HepG2 (cell line): ENCODE data around the gene FGF21. TPM values are rescaled to one million over a fixed set of nuclear protein-coding genes. Genes with fewer than 3 reads are reported as not detected.

Experiments used
- CCAR2 ChIP-seq: fragments of 200-400 bp; formaldehyde crosslinking; optimal IDR thresholded peaks from 2 replicates; pipeline ENCODE3; 2018; ENCODE audit warnings: low read depth, mild to moderate bottlenecking, low read length, moderate library complexity
- CEBPZ ChIP-seq: IDR thresholded peaks from 2 replicates; pipeline ENCODE4 v1.6.1; 2012; ENCODE audit warnings: low read length, improper control_type of control experiment
- MED1 ChIP-seq: sonication (generic); formaldehyde crosslinking; IDR thresholded peaks from 2 replicates; pipeline ENCODE4 v1.4.0; 2020; ENCODE audit warnings: missing genetic modification reagents
- MTA1 ChIP-seq: sonication (generic); formaldehyde crosslinking; IDR thresholded peaks from 2 replicates; pipeline ENCODE4 v1.4.0; 2020; ENCODE audit warnings: missing genetic modification reagents, mild to moderate bottlenecking, borderline replicate concordance
- PTBP1 ChIP-seq: fragments of 200-400 bp; formaldehyde crosslinking; IDR thresholded peaks from 2 replicates; pipeline ENCODE4 v1.6.1; 2018; ENCODE audit warnings: low read length, low read depth; ENCODE audit not compliant: poor library complexity, severe bottlenecking
- SALL2 ChIP-seq: sonication (generic); formaldehyde crosslinking; IDR thresholded peaks from 2 replicates; pipeline ENCODE4 v1.8.1; 2023; ENCODE audit warnings: mild to moderate bottlenecking, missing genetic modification reagents, inconsistent platforms
- SMAD1 ChIP-seq: sonication (generic); formaldehyde crosslinking; IDR thresholded peaks from 2 replicates; pipeline ENCODE4 v1.4.0; 2020; ENCODE audit warnings: missing genetic modification reagents, low read depth, mild to moderate bottlenecking, borderline replicate concordance
- SMAD9 ChIP-seq: sonication (generic); formaldehyde crosslinking; IDR thresholded peaks from 2 replicates; pipeline ENCODE4 v1.5.1; 2020; ENCODE audit warnings: mild to moderate bottlenecking, missing genetic modification reagents
- THAP8 ChIP-seq: sonication (generic); formaldehyde crosslinking; IDR thresholded peaks from 2 replicates; pipeline ENCODE4 v1.5.1; 2020; ENCODE audit warnings: missing genetic modification reagents, mild to moderate bottlenecking, borderline replicate concordance
- ZNF10 ChIP-seq: sonication (generic); formaldehyde crosslinking; IDR thresholded peaks from 2 replicates; pipeline ENCODE4 v1.4.0; 2020; ENCODE audit warnings: mild to moderate bottlenecking, low read depth, missing genetic modification reagents, borderline replicate concordance
- ZNF24 ChIP-seq: fragments of 450-650 bp; IDR thresholded peaks from 2 replicates; pipeline ENCODE4 v1.6.1; 2017; ENCODE audit warnings: antibody characterized with exemption, mild to moderate bottlenecking
- ZNF382 ChIP-seq: sonication (generic); formaldehyde crosslinking; IDR thresholded peaks from 2 replicates; pipeline ENCODE4 v1.5.0; 2020; ENCODE audit warnings: missing genetic modification reagents, mild to moderate bottlenecking, borderline replicate concordance
- ZNF574 ChIP-seq: sonication (generic); formaldehyde crosslinking; IDR thresholded peaks from 2 replicates; pipeline ENCODE4 v1.4.0; 2020; ENCODE audit warnings: missing genetic modification reagents
- ZNF589 ChIP-seq: sonication (generic); formaldehyde crosslinking; conservative IDR thresholded peaks from 2 replicates; pipeline ENCODE4 v1.8.0; 2022; ENCODE audit warnings: mild to moderate bottlenecking, moderate library complexity, missing genetic modification reagents
- ZNF792 ChIP-seq: IDR thresholded peaks from 2 replicates; pipeline ENCODE4 v1.6.1; 2016
- ZNF839 ChIP-seq: sonication (generic); formaldehyde crosslinking; IDR thresholded peaks from 2 replicates; pipeline ENCODE4 v1.4.0; 2020; ENCODE audit warnings: missing genetic modification reagents, mild to moderate bottlenecking, borderline replicate concordance
- ZSCAN29 ChIP-seq: sonication (generic); formaldehyde crosslinking; conservative IDR thresholded peaks from 2 replicates; pipeline ENCODE4 v1.4.0; 2020; ENCODE audit warnings: mild to moderate bottlenecking, missing genetic modification reagents
- polyA plus RNA-seq, 8 experiments: library from polyadenylated mRNA; depleted of rRNA in 3 of 8; stranded (reverse) in 7 of 8; unstranded in 1 of 8; fragments of >200 nt; fragmentation: Illumina TruSeq in 4 of 8; extraction: Trizol in 4 of 8; gene quantifications; 2 replicates each; pipeline versions ENCODE4 v1.2.1 to v1.2.3, GENCODE V29; 2011 to 2016; ENCODE audit warnings: low read depth in 4 of 8, missing spikeins in 1 of 8, mixed read lengths in 1 of 8; ENCODE audit not compliant: insufficient read depth in 1 of 8
- total RNA-seq, 5 experiments: library from RNA; depleted of rRNA; stranded (reverse); fragments of >200 nt; fragmentation: Illumina TruSeq; extraction: Trizol; gene quantifications; 2 replicates each; pipeline ENCODE4 v1.2.3, GENCODE V29; 2016; ENCODE audit warnings: low read depth in 1 of 5
- TF ChIP-seq, protein P1 (sequence below): sonication (generic); formaldehyde crosslinking; IDR thresholded peaks from 2 replicates; pipeline ENCODE4 v1.8.0; 2022; ENCODE audit warnings: missing genetic modification reagents, low read depth, mild to moderate bottlenecking, borderline replicate concordance
- TF ChIP-seq, protein P2 (sequence below): sonication (generic); formaldehyde crosslinking; IDR thresholded peaks from 2 replicates; pipeline ENCODE4 v1.4.0; 2020; ENCODE audit warnings: missing genetic modification reagents
- TF ChIP-seq, protein P3 (sequence below): IDR thresholded peaks from 2 replicates; pipeline ENCODE4 v1.6.1; 2016

FGF21 gene
- total and polyA plus RNA-seq, 2 of the 13 experiments (the other 11 are each of a cell fraction or from before 2014, with no cell fraction given), result 0.17 TPM; not detected in 1

DNA sequence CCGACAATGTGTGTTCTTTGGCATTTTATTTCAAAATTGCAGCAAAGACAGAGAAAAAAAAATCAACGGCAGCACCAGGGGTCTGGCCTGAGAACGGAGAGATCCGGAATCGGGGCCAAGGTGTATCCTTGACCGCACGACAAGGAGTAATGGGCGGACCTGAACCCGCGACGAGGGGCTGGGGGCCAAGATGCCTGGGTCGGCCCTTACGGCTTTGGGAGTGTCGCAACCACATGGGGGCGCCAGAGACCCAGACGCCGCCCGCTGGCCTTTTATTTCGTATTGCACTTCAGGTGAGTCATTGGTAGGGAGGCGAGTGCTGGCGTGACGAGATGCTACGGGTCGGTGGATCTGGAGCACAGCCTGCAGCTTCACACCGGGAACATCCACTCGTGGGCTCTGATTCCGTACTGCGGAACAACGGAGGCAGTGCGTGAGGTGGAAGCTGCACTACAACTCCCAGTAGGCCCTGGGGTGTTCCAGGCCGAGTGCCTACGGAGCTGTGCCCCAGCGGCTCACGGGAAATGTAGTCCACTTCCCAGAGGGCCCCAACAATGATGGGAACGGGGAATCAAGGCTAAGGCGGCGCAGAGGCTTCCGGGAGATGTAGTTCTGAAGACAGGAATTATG is 39.8 kb downstream of the FGF21 start (continued):
- TF ChIP-seq SMAD1, result no peak
- no peak for TF ChIP-seq ZNF382 (CRISPR knock-in tag)
- no peak for TF ChIP-seq CEBPZ
- TF ChIP-seq, protein P1, sequence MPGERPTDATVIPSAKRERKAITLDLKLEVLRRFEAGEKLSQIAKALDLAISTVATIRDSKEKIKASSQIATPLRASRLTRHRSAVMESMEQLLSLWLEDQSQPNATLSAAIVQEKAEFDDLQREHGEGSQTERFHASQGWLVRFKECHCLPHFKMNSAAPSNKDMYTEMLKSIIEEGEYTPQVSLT (CRISPR knock-in tag), result no peak
- no peak for TF ChIP-seq SMAD9
- no peak for TF ChIP-seq ZNF24
- TF ChIP-seq THAP8, result no peak
- no peak for TF ChIP-seq ZSCAN29 (CRISPR knock-in tag)
- TF ChIP-seq ZNF792 (CRISPR knock-in tag), result no peak
- TF ChIP-seq CCAR2, result no peak
- 0 out of 2 replicates have a peak, but pooled peaks have one; percentile 41 for TF ChIP-seq MED1 (CRISPR knock-in tag)
- TF ChIP-seq, protein P2, sequence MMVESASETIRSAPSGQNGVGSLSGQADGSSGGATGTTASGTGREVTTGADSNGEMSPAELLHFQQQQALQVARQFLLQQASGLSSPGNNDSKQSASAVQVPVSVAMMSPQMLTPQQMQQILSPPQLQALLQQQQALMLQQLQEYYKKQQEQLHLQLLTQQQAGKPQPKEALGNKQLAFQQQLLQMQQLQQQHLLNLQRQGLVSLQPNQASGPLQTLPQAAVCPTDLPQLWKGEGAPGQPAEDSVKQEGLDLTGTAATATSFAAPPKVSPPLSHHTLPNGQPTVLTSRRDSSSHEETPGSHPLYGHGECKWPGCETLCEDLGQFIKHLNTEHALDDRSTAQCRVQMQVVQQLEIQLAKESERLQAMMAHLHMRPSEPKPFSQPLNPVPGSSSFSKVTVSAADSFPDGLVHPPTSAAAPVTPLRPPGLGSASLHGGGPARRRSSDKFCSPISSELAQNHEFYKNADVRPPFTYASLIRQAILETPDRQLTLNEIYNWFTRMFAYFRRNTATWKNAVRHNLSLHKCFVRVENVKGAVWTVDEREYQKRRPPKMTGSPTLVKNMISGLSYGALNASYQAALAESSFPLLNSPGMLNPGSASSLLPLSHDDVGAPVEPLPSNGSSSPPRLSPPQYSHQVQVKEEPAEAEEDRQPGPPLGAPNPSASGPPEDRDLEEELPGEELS (CRISPR knock-in tag), result no peak
- TF ChIP-seq MTA1 (CRISPR knock-in tag), result peak; percentile 58; the same call in 1 of the 2 replicates
- TF ChIP-seq, protein P3, sequence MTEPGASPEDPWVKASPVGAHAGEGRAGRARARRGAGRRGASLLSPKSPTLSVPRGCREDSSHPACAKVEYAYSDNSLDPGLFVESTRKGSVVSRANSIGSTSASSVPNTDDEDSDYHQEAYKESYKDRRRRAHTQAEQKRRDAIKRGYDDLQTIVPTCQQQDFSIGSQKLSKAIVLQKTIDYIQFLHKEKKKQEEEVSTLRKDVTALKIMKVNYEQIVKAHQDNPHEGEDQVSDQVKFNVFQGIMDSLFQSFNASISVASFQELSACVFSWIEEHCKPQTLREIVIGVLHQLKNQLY (CRISPR knock-in tag), result no peak
- peak; percentile 67; the same call in 1 of the 2 replicates for TF ChIP-seq ZNF839
- peak; percentile 42; the same call in 1 of the 2 replicates for TF ChIP-seq SALL2 (CRISPR knock-in tag)
- no peak for TF ChIP-seq ZNF589 (CRISPR knock-in tag)
- TF ChIP-seq PTBP1, result no peak
- TF ChIP-seq ZNF10 (CRISPR knock-in tag), result no peak
- TF ChIP-seq ZNF574 (CRISPR knock-in tag), result peak; percentile 85
